K562 (cell line): ENCODE measurements around the gene UNC119. TPM values are rescaled to one million over a fixed set of nuclear protein-coding genes. Genes with fewer than 3 reads are reported as not detected.

Experiments
- ATAC-seq: fragments of 200-7000 bp; cut with Tn5 transposase; 3 replicates; pipeline ENCODE4 v1.9.1; 2020; ENCODE audit warnings: moderate library complexity
- BruUV-seq: library from RNA; stranded (reverse); fragments of 400-500 nt; replicated peaks from 2 replicates; lab custom pipeline; 2021; lab: Mats Ljungman, UMichigan
- CTCF ChIA-PET: fragments of 300-600 bp; formaldehyde crosslinking; extraction: SDS; loops from one replicate; lab custom pipeline; 2021; ENCODE audit warnings: low intra/inter-chr PET ratio; lab: Yijun Ruan, JAX
- POLR2A ChIA-PET: fragments of 300-600, 350-650 bp; sonication (Branson Sonifier 250); formaldehyde crosslinking; extraction: SDS; loops from one replicate; lab custom pipeline; 2021; ENCODE audit warnings: antibody characterized with exemption, inconsistent platforms; lab: Yijun Ruan, JAX
- DNase-seq, 4 experiments: peaks; one replicate each; pipeline versions ENCODE4 v3.0.0 to v3.0.0-alpha.2; 2011 to 2018; ENCODE audit warnings: low spot score in 3 of 4, mixed read lengths in 3 of 4; ENCODE audit errors: extremely low read depth in 1 of 4
- FAIRE-seq: peaks from 2 replicates; lab custom pipeline; 2011; peaks lifted over from hg19 to GRCh38; lab: Jason Lieb, UNC
- H2AFZ ChIP-seq: 2 replicates; pipeline ENCODE4 v1.6.0; 2011; ENCODE audit warnings: low read depth, low read length, control low read depth, inconsistent platforms
- H3K27ac ChIP-seq: fragments of 200-600 bp; 3 replicates; pipeline ENCODE4 v1.8.0; 2011; ENCODE audit warnings: low read depth, mild to moderate bottlenecking, control low read depth, inconsistent platforms, low read length, moderate library complexity, mixed read lengths; ENCODE audit errors: extremely low read depth
- H3K27me3 ChIP-seq, 2 experiments: fragments of 300-600 bp in 1 of 2; 2 replicates in 1 of 2; 3 replicates in 1 of 2; pipeline versions ENCODE4 v1.6.0 to v1.8.0; 2011; ENCODE audit warnings: inconsistent platforms in 2 of 2, low read length in 2 of 2, mild to moderate bottlenecking in 1 of 2, mixed read lengths in 1 of 2, moderate library complexity in 1 of 2; ENCODE audit not compliant: control insufficient read depth in 2 of 2, insufficient read depth in 2 of 2
- H3K36me3 ChIP-seq: fragments of 300-600 bp; 3 replicates; pipeline ENCODE4 v1.8.0; 2011; ENCODE audit warnings: mild to moderate bottlenecking, low read length, inconsistent platforms; ENCODE audit not compliant: control insufficient read depth, insufficient read depth
- H3K4me1 ChIP-seq, 2 experiments: fragments of 200-600 bp in 1 of 2; replicated peaks in 1 of 2; 2 replicates in 1 of 2; 3 replicates in 1 of 2; pipeline versions ENCODE4 v1.5.1 to v1.8.0; 2011; ENCODE audit warnings: inconsistent platforms in 2 of 2, low read length in 2 of 2, mild to moderate bottlenecking in 1 of 2, mixed read lengths in 1 of 2, moderate library complexity in 1 of 2; ENCODE audit not compliant: control insufficient read depth in 2 of 2, insufficient read depth in 2 of 2
- H3K4me2 ChIP-seq: 2 replicates; pipeline ENCODE4 v1.6.1; 2011; ENCODE audit warnings: low read length, control low read depth, inconsistent platforms, mixed read lengths; ENCODE audit not compliant: insufficient read depth
- H3K4me3 ChIP-seq: fragments of 200-600 bp; sonication (generic), shearing (Covaris generic); 2 replicates; pipeline ENCODE4 v1.5.1; 2016; ENCODE audit warnings: control low read depth, inconsistent platforms
- H3K79me2 ChIP-seq: fragments of 200-600 bp; 3 replicates; pipeline ENCODE4 v1.8.0; 2011; ENCODE audit warnings: low read length, inconsistent platforms; ENCODE audit not compliant: control insufficient read depth, insufficient read depth
- H3K9ac ChIP-seq, 2 experiments: 2 replicates each; pipeline versions ENCODE4 v1.6.0 to v1.6.1; 2011; ENCODE audit warnings: low read depth in 2 of 2, low read length in 2 of 2, control low read depth in 1 of 2, inconsistent platforms in 1 of 2, mild to moderate bottlenecking in 1 of 2, mixed read lengths in 1 of 2; ENCODE audit not compliant: insufficient read depth in 1 of 2
- H3K9me1 ChIP-seq: one replicate; pipeline ENCODE4 v1.6.0; 2011; ENCODE audit warnings: inconsistent platforms, mild to moderate bottlenecking, low read length, moderate library complexity; ENCODE audit not compliant: control insufficient read depth, insufficient read depth
- H3K9me3 ChIP-seq: replicated peaks from 2 replicates; pipeline ENCODE4 v1.5.1; 2011; ENCODE audit warnings: low read depth, low read length, inconsistent platforms; ENCODE audit not compliant: control insufficient read depth, insufficient read depth
- H4K20me1 ChIP-seq: replicated peaks from 2 replicates; pipeline ENCODE4 v1.6.1; 2011; ENCODE audit warnings: low read length, inconsistent platforms, mixed read lengths; ENCODE audit not compliant: control insufficient read depth, insufficient read depth
- ARHGAP35 ChIP-seq: fragments of 450-650 bp; IDR thresholded peaks from 2 replicates; pipeline ENCODE4 v1.6.1; 2018; ENCODE audit not compliant: partially characterized antibody
- MYNN ChIP-seq, 2 experiments: sonication (generic); formaldehyde crosslinking in 1 of 2; IDR thresholded peaks; 2 replicates each; pipeline versions ENCODE4 v1.5.0 to v1.6.1; 2016 to 2020; ENCODE audit warnings: antibody characterized with exemption in 1 of 2, missing genetic modification reagents in 1 of 2
- RCOR1 ChIP-seq, 2 experiments: IDR thresholded peaks; 2 replicates each; pipeline ENCODE4 v1.6.1; 2012; ENCODE audit warnings: low read depth in 2 of 2, low read length in 2 of 2, borderline replicate concordance in 1 of 2, improper control_type of control experiment in 1 of 2
- SLC30A9 ChIP-seq: fragments of 250-450 bp; sonication (Bioruptor Pico); IDR thresholded peaks from 2 replicates; pipeline ENCODE4 v1.8.0; 2022; ENCODE audit warnings: mild to moderate bottlenecking, moderate library complexity
- TEAD4 ChIP-seq, 2 experiments: sonication (generic) in 1 of 2; formaldehyde crosslinking in 1 of 2; IDR thresholded peaks; 2 replicates each; pipeline versions ENCODE4 v1.6.1 to v1.8.0; 2012 to 2022; ENCODE audit warnings: borderline replicate concordance in 1 of 2, inconsistent platforms in 1 of 2, low read length in 1 of 2, mild to moderate bottlenecking in 1 of 2, missing genetic modification reagents in 1 of 2
- ZNF175 ChIP-seq: fragments of 200-800 bp; sonication (Bioruptor generic); IDR thresholded peaks from 2 replicates; pipeline ENCODE4 v1.6.1; 2016; ENCODE audit warnings: low read depth, mild to moderate bottlenecking, missing genetic modification characterization, missing compliant biosample characterization
- ZNF3 ChIP-seq: fragments of 250-450 bp; sonication (Bioruptor Pico); IDR thresholded peaks from 2 replicates; pipeline ENCODE4 v1.5.0; 2021; ENCODE audit warnings: mild to moderate bottlenecking, moderate library complexity
- ZNF717 ChIP-seq: fragments of 250-450 bp; sonication (Bioruptor Pico); IDR thresholded peaks from 2 replicates; pipeline ENCODE4 v1.5.0; 2021
- WGBS: fragments of 100-300 bp; shearing (Covaris generic); methylation state at CpG from one replicate; pipeline ENCODE4 v1.1.6; 2016; ENCODE audit warnings: low coverage, mixed read lengths; ENCODE audit not compliant: insufficient coverage; ENCODE audit errors: missing lambda C conversion rate; 5-methylcytosine and 5-hydroxymethylcytosine counted together
- in situ Hi-C: fragments of 300-500 bp; cut with MboI; formaldehyde crosslinking; loops from 4 replicates; pipeline ENCODE4 v1.15.0; 2018; ENCODE audit warnings: inconsistent platforms, mixed read lengths
- intact Hi-C: fragments of 100-400 bp; cut with micrococcal nuclease; formaldehyde crosslinking; loops from 2 replicates; pipeline ENCODE4 v1.14.2; 2022
- polyA plus RNA-seq, 8 experiments: library from polyadenylated mRNA; depleted of rRNA in 4 of 8; stranded (reverse) in 5 of 8; unstranded in 3 of 8; fragments of >200 nt; fragmentation: Nextera tagmentation in 2 of 8; fragmentation: Illumina TruSeq in 1 of 8; extraction: Ambion mirVana in 2 of 8; extraction: Trizol in 1 of 8; gene quantifications; 2 replicates each; pipeline versions ENCODE4 v1.2.1 to v1.2.3, GENCODE V29; 2011 to 2014; ENCODE audit warnings: inconsistent platforms in 1 of 8, missing spikeins in 1 of 8
- total RNA-seq, 7 experiments: library from RNA; depleted of rRNA in 6 of 7; stranded (reverse); fragments of >200 nt in 6 of 7; fragmentation: Illumina TruSeq in 2 of 7; extraction: Trizol in 2 of 7; gene quantifications; 2 replicates each; pipeline versions ENCODE4 v1.2.1 to v1.2.3, GENCODE V29; 2011 to 2021; ENCODE audit warnings: low replicate concordance in 1 of 7
- TF ChIP-seq, protein P1 (sequence below): sonication (generic); formaldehyde crosslinking; IDR thresholded peaks from 2 replicates; pipeline ENCODE4 v1.8.0; 2022; ENCODE audit warnings: missing genetic modification reagents, mild to moderate bottlenecking, borderline replicate concordance
- TF ChIP-seq, protein P2 (sequence below), 2 experiments: fragments of 450-650 bp in 1 of 2; IDR thresholded peaks; 2 replicates each; pipeline ENCODE4 v1.6.1; 2011 to 2017; ENCODE audit warnings: low read depth in 2 of 2, antibody characterized with exemption in 1 of 2, borderline replicate concordance in 1 of 2, low read length in 1 of 2, mild to moderate bottlenecking in 1 of 2, mixed read lengths in 1 of 2; ENCODE audit not compliant: control insufficient read depth in 1 of 2

UNC119 gene
- total and polyA plus RNA-seq, 9 of the 15 experiments (the other 6 are each of a cell fraction or from before 2014, with no cell fraction given): 0.37 to 47.7 (median 16.3) TPM

DNA sequence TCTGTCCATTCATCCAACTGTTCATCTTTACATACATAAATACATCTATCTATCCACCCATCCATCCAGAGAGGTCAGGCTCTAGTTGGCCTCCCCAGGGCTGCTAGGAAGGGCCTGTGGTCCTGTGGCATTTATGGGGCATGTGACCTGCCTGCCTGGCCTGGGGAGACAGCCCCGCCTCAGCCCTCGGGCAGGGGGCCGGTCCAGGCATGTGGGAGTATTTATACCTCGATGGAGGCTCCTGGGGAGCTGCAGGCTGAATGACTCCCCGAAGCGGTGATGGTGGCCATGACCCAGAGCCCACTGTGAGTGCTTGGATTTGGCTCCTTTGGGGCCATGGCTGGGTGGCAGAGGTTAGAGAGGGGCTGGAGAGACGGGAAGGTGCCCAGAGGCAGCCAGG lies 38.9 kb downstream of the UNC119 start:
- POLR2A ChIA-PET: no interaction called here

DNA sequence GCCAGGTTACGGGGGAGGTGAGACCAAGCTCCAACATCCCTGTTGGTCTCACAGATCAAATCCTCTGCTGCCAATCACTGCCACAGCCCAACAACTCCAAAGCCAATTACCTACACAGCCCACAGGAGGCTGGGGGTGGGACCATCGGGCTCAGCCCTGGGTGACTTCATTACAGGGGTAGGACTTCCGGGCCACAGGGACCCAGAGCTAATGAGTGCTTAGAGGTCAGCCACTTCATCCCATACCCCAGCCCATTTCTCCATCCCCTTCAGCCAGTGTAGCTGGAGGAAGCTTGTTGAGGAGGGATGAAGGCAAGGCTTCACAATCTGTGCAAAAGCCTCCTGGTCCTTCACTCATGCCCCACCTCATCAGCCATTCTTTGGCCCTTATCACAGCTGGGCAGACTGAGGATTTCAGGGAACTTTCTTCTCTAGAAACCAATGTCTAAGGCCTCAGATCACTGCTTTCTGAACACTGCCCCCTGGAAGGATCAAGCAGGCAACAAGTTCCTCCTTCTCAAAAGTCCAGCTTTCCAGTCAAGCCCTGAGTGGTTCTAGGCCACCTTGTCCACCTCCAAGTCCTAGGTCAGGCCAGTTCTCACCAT lies 40.5 kb downstream of the UNC119 start:
- in situ Hi-C loops (no loop called here), intact Hi-C loops (loop anchor here (5.0 kb wide), 1 partner anchor 35 kb away; no protein-coding TSS in a partner anchor)
- Histone ChIP-seq H2AFZ (no peak overlapping the region), H3K9ac (no peak overlapping the region), H3K9me1 (no peaks in the 10 kb centered on the region), H3K9me3 (no peaks in the 10 kb centered on the region; the same call in 1 of the 2 replicates), H4K20me1 (peaks cover 13% of the 10 kb centered on the region), H3K27me3 (peaks cover 18 to 59% of the 10 kb centered on the region in 2 experiments), H3K4me2 (no peak overlapping the region), H3K4me1 (peaks cover 0 to 17% of the 10 kb centered on the region in 2 experiments; a peak in 2 of 5 replicates), H3K79me2 (no peaks in the 10 kb centered on the region), H3K27ac (no peak overlapping the region), H3K36me3 (no peaks in the 10 kb centered on the region), H3K4me3 (no peak overlapping the region)
- no TSS peak for BruUV-seq
- peak in 3 of 4 experiments; percentile 39 to 47 (median 47) for DNase-seq
- POLR2A ChIA-PET: interaction anchor here (0.6 to 2.0 kb wide), 4 partner anchors 9 to 130 kb away, joined by 3 to 7 read pairs (median 3); no protein-coding TSS in a partner anchor
- peak; percentile 80 for ATAC-seq
- 5% methylated on average over 3 of the region's 3 CpGs for WGBS
- peak; percentile 79 for FAIRE-seq
- CTCF ChIA-PET: no interaction called here
- TF ChIP-seq, protein P1, sequence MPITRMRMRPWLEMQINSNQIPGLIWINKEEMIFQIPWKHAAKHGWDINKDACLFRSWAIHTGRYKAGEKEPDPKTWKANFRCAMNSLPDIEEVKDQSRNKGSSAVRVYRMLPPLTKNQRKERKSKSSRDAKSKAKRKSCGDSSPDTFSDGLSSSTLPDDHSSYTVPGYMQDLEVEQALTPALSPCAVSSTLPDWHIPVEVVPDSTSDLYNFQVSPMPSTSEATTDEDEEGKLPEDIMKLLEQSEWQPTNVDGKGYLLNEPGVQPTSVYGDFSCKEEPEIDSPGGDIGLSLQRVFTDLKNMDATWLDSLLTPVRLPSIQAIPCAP (CRISPR knock-in tag): no peak
- TF ChIP-seq ARHGAP35 (no peak), TEAD4 (IDR thresholded peaks at IDR 0.05; ENCODE audit: low read length) (peak; percentile 37; the same call in 1 of the 2 replicates), TEAD4 (CRISPR knock-in tag; IDR thresholded peaks at IDR 0.05; ENCODE audit: borderline replicate concordance) (no peak), ZNF3 (no peak), RCOR1 (IDR thresholded peaks at IDR 0.05; ENCODE audit: borderline replicate concordance in 1 of 2, low read depth in 2 of 2, low read length in 2 of 2) (peak; percentile 50 to 76; a peak in 1 of 4 replicates), ZNF175 (CRISPR knock-in tag) (no peak)
- TF ChIP-seq, protein P2, sequence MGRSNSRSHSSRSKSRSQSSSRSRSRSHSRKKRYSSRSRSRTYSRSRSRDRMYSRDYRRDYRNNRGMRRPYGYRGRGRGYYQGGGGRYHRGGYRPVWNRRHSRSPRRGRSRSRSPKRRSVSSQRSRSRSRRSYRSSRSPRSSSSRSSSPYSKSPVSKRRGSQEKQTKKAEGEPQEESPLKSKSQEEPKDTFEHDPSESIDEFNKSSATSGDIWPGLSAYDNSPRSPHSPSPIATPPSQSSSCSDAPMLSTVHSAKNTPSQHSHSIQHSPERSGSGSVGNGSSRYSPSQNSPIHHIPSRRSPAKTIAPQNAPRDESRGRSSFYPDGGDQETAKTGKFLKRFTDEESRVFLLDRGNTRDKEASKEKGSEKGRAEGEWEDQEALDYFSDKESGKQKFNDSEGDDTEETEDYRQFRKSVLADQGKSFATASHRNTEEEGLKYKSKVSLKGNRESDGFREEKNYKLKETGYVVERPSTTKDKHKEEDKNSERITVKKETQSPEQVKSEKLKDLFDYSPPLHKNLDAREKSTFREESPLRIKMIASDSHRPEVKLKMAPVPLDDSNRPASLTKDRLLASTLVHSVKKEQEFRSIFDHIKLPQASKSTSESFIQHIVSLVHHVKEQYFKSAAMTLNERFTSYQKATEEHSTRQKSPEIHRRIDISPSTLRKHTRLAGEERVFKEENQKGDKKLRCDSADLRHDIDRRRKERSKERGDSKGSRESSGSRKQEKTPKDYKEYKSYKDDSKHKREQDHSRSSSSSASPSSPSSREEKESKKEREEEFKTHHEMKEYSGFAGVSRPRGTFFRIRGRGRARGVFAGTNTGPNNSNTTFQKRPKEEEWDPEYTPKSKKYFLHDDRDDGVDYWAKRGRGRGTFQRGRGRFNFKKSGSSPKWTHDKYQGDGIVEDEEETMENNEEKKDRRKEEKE (IDR thresholded peaks at IDR 0.05; ENCODE audit: borderline replicate concordance in 1 of 2, control insufficient read depth in 1 of 2, low read depth in 2 of 2, low read length in 1 of 2): no peak

More for the DNA sequence above, 38.9 kb downstream of the UNC119 start:
- Histone ChIP-seq H3K9ac (no peak overlapping the region), H3K4me2 (no peak overlapping the region), H3K27me3 (peaks cover 7 to 45% of the 10 kb centered on the region in 2 experiments; a peak in 3 of 5 replicates), H3K79me2 (no peaks in the 10 kb centered on the region), H3K27ac (no peak overlapping the region), H3K36me3 (no peaks in the 10 kb centered on the region), H4K20me1 (peaks cover 11% of the 10 kb centered on the region), H3K4me1 (peaks cover 0 to 11% of the 10 kb centered on the region in 2 experiments; a peak in 2 of 5 replicates), H3K9me1 (no peaks in the 10 kb centered on the region), H3K4me3 (no peak overlapping the region), H2AFZ (no peak overlapping the region), H3K9me3 (no peaks in the 10 kb centered on the region; the same call in 1 of the 2 replicates)
- FAIRE-seq (no peak), ATAC-seq (no peak), DNase-seq (no peak)
- no TSS peak for BruUV-seq
- TF ChIP-seq SLC30A9 (no peak), MYNN (IDR thresholded peaks at IDR 0.05) (no peak), MYNN (CRISPR knock-in tag; IDR thresholded peaks at IDR 0.05) (no peak), ZNF717 (no peak)
- 0% methylated on average over 7 of the region's 7 CpGs for WGBS
- CTCF ChIA-PET: no interaction called here
- in situ Hi-C loops: no loop called here
- intact Hi-C loops: loop anchor here (5.0 kb wide), 1 partner anchor 34 kb away; no protein-coding TSS in a partner anchor
